Measurements from ENCODE around the gene CFAP210.
"Not testable (repeated sequence)": the region's sequence is repeated elsewhere in the genome, so short reads cannot be mapped to it uniquely, and the experiment has no call there.

The CFAP210 gene

DNA sequence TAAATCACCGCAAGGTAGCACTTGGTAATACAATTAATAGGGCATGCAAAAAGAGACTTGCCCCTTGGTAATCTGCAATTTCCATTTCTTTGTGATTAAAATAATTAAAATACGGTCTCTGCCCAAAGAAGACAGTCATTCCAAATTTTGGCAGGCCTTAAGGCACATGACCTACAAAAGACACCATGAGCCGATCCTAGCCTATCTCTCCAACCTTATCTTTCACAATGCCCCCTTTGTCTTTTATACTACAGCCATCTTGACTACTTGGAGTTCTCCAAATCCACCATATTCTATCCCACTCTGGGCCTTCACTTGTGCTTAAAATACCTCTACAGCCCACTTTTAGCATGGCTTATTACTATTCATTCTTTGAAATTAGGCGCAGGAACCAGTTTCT is 23.3 kb downstream of the CFAP210 start:
- DNase-seq: no peak

DNA sequence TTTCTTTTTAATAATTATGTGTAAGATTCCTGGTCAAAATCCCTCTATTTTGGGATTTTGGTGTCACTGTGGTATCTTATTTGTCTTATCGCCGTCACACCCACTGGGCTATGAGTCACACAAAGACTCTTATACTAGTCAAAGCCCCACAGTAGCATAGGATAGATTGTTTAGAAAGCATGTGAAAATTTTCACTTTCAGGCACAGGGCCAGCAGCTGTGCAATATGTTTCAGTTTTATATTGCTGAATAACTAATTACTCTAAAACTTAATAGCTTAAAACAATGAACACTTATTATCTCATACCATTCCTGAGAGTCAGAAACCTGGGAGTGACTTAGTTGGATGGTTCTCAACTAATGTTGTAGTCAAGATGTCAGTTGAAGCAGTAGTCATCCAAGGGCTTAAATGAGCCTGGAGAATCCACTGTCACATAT is 24.0 kb downstream of the CFAP210 start:
- DNase-seq: peak; percentile 62

DNA sequence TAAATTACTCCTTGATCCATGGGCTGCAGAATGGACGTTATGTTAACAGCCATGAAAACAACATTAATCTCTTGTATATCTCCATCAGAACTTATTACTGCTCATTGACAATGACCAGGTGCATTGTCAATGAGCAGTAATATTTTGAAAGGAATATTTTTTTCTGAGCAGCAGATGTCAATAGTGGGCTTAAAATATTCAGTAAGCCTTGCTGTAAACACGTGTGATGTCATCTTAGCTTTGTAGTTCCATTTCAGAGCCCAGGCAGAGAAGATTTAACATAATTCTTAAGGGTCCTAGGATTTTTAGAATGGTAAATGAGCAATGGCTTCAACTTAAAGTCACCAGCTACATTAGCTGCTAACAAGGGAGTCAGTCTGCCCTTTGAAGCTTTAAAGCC is 26.6 kb downstream of the CFAP210 start:
- no peak for DNase-seq

DNA sequence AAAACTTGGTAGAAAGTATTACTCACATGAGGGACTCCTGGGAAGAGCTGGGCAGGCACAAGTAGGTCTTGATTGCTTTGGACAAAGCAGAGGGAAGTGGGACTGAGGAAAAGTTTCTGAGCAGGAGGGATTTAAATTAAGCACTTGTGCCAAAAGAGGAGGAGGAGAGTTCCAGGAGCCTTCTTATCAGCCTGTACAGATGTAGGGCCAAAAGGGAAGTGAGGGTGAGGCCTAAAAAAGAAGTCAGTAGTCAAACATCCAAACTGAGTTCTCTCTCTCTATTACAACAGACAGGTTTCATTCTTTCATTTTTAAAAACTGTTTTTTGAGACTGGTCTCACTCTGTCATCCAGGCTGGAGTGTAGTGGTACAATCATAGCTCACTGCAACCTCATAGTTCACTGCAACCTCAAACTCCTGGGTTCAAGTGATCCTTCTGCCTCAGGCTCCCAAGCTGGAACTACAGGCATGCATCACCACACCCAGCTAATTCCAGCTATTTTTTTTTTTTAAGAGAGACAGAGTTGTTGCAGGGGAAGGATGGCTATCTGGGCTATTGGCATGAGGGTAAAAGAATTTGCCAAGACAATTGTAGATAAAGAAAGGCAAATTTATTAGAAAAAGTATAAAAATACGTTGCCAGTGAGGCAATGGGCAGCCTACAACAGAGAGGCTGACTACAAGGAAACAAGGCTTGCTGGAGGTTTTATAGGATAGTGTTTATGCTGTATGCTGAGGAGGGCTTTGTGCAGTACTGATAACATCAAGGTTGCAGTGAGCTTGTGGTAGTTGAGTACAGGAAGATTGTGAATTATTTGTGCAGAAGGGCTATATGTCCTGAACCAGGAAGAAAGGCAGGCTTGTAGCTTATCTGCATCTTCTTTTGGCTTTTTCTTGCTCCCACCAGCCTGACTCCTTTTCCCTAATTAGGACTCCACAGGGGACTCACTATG is 29.0 kb downstream of the CFAP210 start:
- peak; percentile 90 for DNase-seq

DNA sequence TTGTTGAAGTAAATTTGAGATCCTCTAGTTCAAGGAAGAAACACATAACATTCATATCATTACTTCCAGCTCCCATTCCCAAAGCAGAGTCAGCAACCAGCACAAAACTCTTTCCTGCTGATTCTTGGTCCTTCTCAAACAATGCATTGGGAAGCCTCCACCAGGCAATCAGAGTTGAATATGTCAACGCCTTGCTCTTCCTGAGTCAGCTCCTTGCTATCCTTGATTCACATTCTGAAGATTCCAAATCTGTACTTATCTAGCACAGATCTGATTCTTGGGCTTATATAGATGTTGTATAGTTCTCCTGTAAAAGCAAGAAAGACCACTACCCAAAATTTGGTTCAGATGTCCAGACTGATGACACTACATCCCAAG is 29.6 kb downstream of the CFAP210 start:
- DNase-seq: no peak

DNA sequence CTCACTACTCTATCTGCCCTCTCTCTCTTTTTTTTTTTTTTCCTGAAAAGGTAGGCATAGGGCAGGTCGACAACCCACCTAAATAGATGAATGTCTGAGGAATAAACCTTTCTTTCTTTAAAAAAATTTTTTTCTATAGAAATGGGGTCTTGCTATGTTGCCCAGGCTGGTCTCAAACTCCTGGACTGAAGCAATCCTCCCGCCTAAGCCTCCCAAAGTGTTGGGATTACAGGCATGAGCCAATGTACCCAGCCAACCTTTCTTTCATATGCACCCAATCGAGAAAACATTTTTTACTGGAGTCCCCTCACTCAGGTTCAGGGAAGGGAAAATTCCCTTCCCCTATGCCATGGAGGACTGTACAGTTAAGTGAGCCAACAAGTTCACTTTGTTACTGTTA is 31.0 kb downstream of the CFAP210 start:
- no peak for DNase-seq

DNA sequence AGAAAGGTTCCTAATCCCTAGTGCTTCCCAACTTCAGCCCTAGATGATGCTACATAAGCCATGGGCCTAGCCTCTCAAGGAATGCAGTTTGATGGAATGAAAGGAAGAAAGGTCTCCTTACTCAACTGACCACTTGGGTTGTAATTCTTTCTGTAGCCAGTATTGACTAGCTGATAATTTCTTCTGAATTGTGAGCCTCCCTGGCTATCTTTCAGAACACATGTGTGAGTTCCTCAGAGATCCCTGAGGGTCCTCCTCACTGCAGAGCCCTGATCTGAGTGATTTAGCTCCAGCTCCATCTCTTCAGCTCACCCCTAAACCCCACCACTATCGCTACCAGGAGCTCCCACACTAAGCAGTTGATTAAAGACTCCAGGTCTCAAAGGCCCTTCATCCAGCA is 31.5 kb downstream of the CFAP210 start:
- peak; percentile 73 for DNase-seq

DNA sequence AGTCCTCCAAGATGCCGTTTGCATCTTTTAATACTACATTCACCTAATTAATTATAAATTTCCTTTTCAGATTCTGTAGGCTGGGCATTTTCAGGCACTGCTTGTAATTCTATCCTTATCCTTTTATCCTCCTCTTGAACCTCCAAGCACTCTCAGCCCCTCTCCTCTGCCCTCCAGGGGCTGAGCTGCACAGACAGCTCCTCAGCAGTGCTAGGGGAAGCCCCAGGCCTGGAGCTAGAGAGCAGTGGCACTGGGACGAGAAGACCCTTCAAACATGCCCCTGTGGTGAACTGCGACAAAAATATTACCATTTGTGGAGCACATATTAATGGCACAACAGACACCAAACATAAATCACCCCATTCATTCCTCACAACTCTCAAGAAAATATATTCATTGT is 32.9 kb downstream of the CFAP210 start:
- no peak for DNase-seq

DNA sequence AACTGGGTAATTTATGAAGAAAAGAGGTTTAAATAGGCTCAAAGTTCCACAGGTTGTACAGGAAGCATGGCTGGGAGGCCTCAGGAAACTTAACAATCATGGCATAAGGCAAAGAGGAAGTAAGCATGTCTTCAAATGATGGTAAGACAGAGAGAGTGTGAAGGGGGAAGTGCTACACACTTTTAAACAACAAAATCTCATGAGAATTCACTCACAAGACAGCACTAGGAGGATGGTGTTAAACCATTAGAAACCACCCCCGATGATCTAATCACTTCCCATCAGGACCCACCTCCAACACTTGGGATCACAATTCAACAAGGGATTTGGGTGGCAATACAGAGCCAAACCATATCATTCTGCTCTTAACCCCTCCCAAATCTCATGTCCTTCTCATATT is 34.9 kb downstream of the CFAP210 start:
- DNase-seq: peak; percentile 39

DNA sequence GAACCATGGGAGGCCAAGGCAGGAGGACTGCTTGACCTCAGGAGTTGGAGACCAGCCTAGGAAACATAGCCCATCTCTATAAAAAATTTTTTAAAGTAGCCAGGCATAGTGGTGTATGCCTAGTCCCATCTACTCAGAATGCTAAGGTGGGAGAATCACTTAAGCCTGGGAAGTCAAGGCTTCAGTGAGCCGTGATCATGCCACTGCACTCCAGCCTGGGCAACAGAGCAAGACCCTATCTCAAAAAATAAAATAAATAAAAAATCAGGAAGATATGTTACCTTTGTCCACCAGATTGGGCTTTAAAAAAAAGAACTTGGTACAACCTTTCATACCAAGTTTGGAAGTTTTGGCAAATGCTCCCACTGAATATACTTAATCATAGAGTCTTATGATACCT is 35.3 kb downstream of the CFAP210 start:
- DNase-seq: no peak

DNA sequence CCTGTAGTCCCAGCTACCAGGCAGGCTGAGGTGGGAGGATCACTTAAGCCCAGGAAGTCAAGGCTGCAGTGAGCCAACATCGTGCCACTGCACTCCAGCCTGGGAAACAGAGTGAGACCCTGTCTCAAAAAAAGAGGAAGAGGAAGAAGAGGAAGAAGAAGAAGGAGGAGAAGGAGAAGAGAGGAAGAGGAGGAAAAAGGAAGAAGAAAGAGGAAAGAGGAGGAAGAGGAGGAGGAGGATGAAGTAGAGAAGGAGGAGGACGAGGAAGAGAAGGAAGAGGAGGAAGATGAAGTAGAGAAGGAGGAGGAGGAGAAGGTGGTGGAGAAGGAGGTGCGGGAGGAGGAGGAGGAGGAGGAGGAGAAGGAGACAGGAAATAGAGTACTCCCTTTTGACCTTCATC is 38.0 kb downstream of the CFAP210 start:
- no peak for DNase-seq

DNA sequence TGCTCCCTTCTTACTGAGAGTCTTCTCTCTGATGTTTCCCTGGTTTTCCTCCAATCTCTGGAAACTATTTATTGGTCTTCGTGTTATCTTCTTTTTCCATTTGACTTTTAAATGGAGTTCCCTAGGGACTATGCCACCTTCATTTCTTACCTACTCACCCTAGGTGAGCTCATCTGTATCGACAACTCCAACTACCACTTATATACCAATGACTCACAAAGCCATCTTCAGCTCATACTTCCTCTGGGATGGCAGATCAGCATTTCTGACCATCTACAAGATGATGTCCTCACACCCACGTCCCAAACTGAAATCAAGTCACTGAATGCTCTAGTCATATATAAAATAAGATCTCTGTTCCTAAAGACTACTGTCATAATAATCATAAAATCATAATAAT is 40.6 kb downstream of the CFAP210 start:
- DNase-seq: no peak

DNA sequence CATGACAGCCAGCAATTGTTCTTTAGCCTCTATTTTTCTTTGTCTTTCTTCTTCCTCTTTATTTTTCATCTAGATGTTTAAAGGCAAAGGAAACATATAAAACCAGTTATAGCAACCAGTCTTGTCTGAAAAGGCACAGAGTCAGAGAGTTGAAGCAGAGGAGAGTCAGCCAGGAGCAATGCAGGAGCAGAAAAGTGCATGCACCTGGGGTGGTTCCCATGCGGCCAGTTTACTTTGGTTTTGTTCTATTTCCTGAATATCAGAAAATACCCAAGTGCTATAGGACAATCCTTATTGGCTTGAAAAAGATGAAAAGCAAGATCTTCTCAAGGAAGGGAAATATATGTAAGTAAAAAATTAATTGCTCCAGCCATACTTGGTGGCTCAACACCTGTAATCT is 44.9 kb downstream of the CFAP210 start:
- no peak for DNase-seq

DNA sequence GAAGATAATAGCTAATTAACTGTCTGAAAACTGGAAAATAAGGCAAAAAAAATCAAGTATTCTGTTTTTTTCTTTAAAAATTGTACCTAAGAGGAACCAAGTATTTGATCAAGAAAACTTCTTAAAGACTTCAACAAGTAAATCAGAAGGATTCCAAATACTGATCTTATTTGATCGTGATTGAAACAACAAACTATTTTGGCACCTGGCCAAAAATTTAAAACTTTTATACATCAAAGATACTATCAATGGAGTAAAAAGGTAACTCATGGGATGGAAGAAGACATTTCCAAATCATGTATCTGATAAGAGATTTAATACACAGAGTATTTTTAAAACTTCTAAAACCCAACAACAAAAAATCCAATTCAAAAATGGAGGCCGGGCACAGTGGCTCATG is 46.7 kb downstream of the CFAP210 start:
- no peak for DNase-seq

DNA sequence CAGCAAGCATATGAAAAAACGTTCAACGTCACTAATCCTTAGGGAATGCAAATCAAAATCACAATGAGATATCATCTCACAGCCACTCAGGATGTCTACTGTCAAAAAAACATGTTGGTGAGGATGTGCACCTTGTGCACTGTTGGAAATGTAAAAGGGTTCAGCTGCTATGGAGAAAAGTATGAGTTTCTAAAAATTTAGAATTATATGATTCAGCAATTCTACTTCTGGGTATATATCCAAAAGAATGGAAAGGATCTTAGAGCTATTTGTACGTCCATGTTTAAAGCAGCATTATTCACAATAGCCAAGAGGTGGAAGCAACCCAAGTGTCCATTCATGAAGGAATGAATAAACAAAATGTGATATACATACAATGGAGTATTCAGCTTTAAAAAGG is 50.0 kb downstream of the CFAP210 start:
- DNase-seq: no peak

DNA sequence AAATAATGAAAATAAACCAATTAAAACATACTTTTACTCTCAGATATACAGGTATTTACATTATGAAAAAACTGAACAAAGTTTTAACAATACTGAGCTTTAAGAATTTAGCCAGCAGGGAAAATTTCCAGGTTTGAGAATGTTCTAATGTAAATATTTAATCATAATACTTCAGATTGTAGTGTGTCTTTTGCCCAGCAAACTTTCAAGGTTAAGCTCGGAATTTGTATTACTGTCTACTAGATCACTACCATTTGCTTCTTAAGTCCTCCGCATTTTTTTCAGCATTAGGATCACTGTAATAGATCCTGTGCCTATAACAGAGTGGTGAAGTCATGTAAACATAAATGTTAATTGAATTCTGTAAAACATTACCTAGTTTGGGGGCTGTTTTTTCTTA is 52.7 kb downstream of the CFAP210 start:
- DNase-seq: no peak

DNA sequence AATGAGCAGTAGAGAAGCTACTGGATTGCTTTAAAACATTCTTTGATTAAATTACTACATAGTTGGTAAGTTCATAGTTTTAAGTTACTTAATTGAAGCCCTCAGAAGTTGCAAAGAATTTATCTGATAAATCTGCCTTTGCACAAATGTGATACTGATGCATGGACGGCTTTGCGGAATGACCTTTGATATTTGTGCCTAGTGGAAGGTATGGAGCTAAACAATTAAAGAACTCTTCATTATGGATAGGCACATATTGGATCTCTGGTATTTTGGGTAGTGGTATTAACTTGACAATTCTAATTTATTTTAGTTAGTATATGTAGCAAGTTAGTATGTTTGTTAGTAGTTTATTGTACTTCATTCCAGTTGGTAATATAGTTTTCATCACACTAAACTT is 54.1 kb downstream of the CFAP210 start:
- DNase-seq: no peak

DNA sequence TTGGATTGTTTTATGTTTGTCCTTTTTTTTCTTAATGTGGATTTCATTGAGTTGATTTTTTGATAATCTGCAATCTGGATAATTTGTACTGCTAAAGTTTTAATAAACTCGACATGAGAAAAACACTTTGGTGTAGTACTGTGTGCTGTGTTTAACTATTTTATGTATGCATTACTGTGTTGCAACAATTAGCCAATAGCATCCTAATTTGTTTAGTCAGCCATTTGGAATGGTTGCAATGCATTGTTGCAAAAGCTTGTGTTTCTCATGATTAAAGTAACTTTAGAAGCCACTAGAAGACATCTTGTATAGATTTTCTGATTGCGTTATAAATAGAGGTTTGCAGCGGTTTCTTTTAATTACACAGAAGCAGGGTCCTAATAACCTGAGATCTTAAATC is 56.6 kb downstream of the CFAP210 start:
- no peak for DNase-seq

DNA sequence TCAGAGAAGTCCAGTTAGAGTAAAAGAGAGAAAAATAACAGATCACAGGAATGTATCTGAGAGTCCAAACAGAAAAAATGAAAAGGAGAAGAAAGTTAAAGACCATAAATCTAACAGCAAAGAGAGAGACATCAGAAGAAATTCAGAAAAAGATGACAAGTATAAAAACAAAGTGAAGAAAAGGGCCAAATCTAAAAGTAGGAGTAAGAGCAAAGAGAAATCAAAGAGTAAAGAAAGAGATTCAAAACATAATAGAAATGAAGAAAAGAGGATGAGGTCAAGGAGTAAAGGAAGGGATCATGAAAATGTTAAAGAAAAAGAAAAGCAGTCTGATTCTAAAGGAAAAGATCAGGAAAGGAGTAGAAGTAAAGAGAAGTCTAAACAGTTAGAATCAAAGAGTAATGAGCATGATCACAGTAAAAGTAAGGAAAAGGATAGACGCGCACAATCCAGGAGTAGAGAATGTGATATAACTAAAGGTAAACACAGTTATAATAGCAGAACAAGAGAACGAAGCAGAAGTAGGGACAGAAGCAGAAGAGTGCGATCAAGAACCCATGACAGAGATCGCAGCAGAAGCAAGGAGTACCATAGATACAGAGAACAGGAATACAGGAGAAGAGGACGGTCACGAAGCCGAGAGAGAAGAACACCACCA is 57.6 kb downstream of the CFAP210 start:
- DNase-seq: no peak

DNA sequence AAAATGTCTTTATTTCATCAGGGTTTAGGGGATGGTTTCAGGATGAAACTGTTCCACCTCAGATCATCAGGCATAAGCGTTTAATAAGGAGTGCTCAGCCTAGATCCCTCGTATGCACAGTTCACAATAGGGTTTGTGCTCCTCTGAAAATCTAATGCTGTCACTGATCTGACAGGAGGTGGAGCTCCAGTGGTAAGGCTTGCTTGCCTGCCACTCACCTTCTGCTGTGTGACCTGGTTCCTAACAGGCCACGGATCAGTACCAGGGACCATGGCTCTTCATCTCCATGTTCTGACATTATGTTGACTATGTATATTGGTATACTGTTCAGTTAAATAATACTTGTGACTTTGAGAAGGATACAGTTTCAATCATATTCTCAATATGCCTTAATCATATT is 68.4 kb downstream of the CFAP210 start:
- no peak for DNase-seq

DNA sequence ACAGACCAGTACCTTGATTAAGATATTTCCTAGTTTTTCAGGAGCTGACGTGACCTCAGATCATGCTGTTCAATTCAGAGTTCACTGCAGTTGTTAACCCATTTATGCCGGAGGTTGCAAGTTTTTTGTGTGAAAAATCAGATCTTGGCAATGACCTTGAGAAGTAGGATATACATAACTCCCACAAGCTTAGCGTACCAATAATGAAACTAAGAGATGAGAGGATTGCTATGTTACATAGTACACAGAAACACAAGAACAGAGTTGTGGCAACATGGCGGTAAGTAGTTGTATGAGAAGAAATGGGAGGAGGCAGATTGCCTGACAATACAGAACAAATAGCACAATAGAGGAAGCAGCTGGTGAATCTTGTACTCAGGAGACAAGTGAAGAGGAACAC is 71.0 kb downstream of the CFAP210 start:
- DNase-seq: no peak

DNA sequence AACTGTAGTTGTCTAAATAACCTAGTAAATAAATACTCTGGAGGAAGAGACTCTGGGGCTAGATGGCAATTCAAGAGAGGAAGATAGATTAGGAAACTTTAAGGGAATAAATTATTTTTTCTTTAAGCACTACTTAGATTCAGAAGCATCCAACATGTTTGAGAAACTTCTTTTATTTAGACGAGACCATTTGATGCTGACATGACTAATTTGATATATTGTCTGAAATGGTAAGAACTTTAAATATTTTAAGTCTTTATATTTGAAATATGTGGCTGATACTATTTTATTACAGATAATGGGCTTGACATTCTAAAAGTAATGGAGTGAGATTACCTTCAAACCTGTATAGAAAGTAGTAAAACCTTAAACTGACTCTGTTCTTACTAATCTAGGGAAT is 73.7 kb downstream of the CFAP210 start:
- no peak for DNase-seq

DNA sequence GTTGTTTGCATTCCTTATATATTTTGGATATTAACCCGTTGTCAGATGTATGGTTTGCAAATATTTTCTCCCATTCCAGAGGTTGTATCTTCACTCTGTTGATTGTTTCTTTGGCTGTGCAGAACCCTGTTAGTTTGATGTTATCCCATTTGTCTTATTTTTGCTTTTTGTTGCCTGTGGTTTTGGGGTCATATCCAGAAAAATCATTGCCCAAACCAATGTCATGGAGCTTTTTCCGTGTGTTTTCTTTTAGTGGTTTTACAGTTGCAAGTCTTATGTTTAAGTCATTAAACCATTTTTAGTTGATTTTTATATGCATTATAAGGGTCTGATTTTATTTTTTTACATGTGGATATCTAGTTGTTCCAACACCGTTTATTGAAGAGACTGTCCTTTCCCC is 74.3 kb downstream of the CFAP210 start:
- DNase-seq: no peak

DNA sequence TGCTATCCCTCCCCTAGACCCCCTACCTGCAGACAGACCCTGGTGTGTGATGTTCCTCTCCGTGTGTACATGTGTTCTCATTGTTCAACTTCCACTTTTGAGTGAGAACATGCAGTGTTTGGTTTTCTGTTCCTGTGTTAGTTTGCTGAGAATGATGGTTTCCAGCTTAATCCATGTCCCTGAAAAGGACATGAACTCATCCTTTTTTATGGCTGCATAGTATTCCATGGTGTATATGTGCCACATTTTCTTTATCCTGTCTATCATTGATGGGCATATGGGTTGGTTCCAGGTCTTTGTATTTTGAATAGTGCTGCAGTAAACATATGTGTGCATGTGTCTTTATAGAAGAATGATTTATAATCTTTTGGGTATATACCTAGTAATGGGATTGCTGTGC is 78.2 kb downstream of the CFAP210 start:
- not testable (repeated sequence) for DNase-seq

DNA sequence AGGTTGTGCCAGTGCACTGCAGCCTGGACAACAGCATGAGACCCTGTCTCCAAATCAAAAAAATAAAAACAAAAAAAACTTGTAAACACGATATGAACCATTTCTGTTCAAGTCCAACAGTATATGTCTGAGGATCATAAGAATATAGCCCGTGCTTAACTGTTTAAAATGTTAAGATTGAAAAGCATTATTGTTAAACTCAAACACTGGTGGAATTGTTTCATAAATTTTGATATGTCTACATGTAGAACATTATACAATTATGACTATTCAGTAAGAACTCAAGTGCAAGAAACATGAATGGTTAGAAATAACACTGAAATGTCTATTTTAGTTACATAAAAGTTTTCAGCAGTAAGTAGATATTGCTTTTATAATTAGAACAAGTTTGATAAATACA is 80.3 kb downstream of the CFAP210 start:
- no peak for DNase-seq

All from hematopoietic multipotent progenitor cell treated with erythropoietin and hydrocortisone succinate and interleukin-3 and kit ligand, for 6 days (in vitro differentiated cells).